Thyroid gland (tissue), 4 donors: ENCODE results near the gene TTLL5.

Source experiments
- POLR2A ChIP-seq, 2 donors: fragments of 450-650 bp; IDR thresholded peaks; one replicate each; pipeline ENCODE4 v1.6.1; 2017; ENCODE audit warnings: antibody characterized with exemption in 2 of 2, mild to moderate bottlenecking in 2 of 2, moderate library complexity in 1 of 2
- TF ChIP-seq, protein P1 (sequence below), 6 experiments: fragments of 200-600 bp in 3 of 6; fragments of 450-650 bp in 3 of 6; sonication (generic) in 3 of 6; IDR thresholded peaks; one replicate each; pipeline ENCODE4 v1.5.1; 2016 to 2019; ENCODE audit warnings: antibody characterized with exemption in 6 of 6, mild to moderate bottlenecking in 2 of 6, inconsistent platforms in 1 of 6, moderate library complexity in 1 of 6

- TF ChIP-seq, protein P1, sequence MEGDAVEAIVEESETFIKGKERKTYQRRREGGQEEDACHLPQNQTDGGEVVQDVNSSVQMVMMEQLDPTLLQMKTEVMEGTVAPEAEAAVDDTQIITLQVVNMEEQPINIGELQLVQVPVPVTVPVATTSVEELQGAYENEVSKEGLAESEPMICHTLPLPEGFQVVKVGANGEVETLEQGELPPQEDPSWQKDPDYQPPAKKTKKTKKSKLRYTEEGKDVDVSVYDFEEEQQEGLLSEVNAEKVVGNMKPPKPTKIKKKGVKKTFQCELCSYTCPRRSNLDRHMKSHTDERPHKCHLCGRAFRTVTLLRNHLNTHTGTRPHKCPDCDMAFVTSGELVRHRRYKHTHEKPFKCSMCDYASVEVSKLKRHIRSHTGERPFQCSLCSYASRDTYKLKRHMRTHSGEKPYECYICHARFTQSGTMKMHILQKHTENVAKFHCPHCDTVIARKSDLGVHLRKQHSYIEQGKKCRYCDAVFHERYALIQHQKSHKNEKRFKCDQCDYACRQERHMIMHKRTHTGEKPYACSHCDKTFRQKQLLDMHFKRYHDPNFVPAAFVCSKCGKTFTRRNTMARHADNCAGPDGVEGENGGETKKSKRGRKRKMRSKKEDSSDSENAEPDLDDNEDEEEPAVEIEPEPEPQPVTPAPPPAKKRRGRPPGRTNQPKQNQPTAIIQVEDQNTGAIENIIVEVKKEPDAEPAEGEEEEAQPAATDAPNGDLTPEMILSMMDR (IDR thresholded peaks at IDR 0.05) = no peak
- no peak for TF ChIP-seq POLR2A (IDR thresholded peaks at IDR 0.05)
Observed at GRCh38 chr14:75734854-75735253, 73.8 kb downstream of the TTLL5 start.
